Skeletal muscle satellite cell (primary cell): ENCODE data around the gene WDR5B.

Experiments
- H3K27me3 ChIP-seq: 2 replicates; pipeline ENCODE4 v1.7.0; 2013; ENCODE audit warnings: low read length; ENCODE audit not compliant: control insufficient read depth, insufficient read depth
- H3K36me3 ChIP-seq: 2 replicates; pipeline ENCODE4 v1.7.0; 2013; ENCODE audit warnings: mild to moderate bottlenecking, control low read depth, low read length; ENCODE audit not compliant: insufficient read depth
- H3K4me1 ChIP-seq: 2 replicates; pipeline ENCODE4 v1.7.0; 2013; ENCODE audit warnings: low read length; ENCODE audit not compliant: control insufficient read depth, insufficient read depth
- H3K4me2 ChIP-seq: 2 replicates; pipeline ENCODE4 v1.7.0; 2013; ENCODE audit warnings: mild to moderate bottlenecking, low read length
- H3K4me3 ChIP-seq: 2 replicates; pipeline ENCODE4 v1.7.0; 2013; ENCODE audit warnings: low read length
- H3K9ac ChIP-seq: 2 replicates; pipeline ENCODE4 v1.7.0; 2013; ENCODE audit warnings: mild to moderate bottlenecking, low read depth, low read length, moderate library complexity
- H3K9me3 ChIP-seq: replicated peaks from 2 replicates; pipeline ENCODE4 v1.7.0; 2013; ENCODE audit warnings: mild to moderate bottlenecking, control low read depth, low read length

The WDR5B gene

GRCh38 chr3:122407946-122408345 lies 7.9 kb downstream of the WDR5B start:
- peaks cover 15% of the 10 kb centered on the region for H3K36me3 ChIP-seq
- no peak overlapping the region for H3K9ac ChIP-seq
- H3K27me3 ChIP-seq: no peaks in the 10 kb centered on the region
- no peaks in the 10 kb centered on the region for H3K9me3 ChIP-seq
- no peak overlapping the region for H3K4me3 ChIP-seq
- H3K4me2 ChIP-seq: no peak overlapping the region
- H3K4me1 ChIP-seq: no peaks in the 10 kb centered on the region

GRCh38 chr3:122406198-122406597 lies 9.7 kb downstream of the WDR5B start:
- H3K36me3 ChIP-seq: peaks cover 15% of the 10 kb centered on the region
- no peak overlapping the region for H3K9ac ChIP-seq
- H3K4me3 ChIP-seq: no peak overlapping the region
- no peaks in the 10 kb centered on the region for H3K4me1 ChIP-seq
- no peak overlapping the region for H3K4me2 ChIP-seq
- no peaks in the 10 kb centered on the region for H3K27me3 ChIP-seq
- H3K9me3 ChIP-seq: no peaks in the 10 kb centered on the region

GRCh38 chr3:122405015-122405414 lies 10.8 kb downstream of the WDR5B start:
- Histone ChIP-seq H3K36me3 (peaks cover 15% of the 10 kb centered on the region), H3K4me1 (no peaks in the 10 kb centered on the region), H3K9me3 (no peaks in the 10 kb centered on the region), H3K27me3 (no peaks in the 10 kb centered on the region), H3K9ac (no peak overlapping the region), H3K4me3 (no peak overlapping the region), H3K4me2 (no peak overlapping the region)

GRCh38 chr3:122403489-122403888 lies 12.4 kb downstream of the WDR5B start:
- Histone ChIP-seq H3K36me3 (peaks cover 15% of the 10 kb centered on the region), H3K9me3 (no peaks in the 10 kb centered on the region), H3K4me2 (no peak overlapping the region), H3K4me1 (no peaks in the 10 kb centered on the region), H3K27me3 (no peaks in the 10 kb centered on the region), H3K9ac (no peak overlapping the region), H3K4me3 (no peak overlapping the region)

GRCh38 chr3:122398920-122399319 lies 16.9 kb downstream of the WDR5B start:
- H3K36me3 ChIP-seq: peaks cover 4% of the 10 kb centered on the region
- no peaks in the 10 kb centered on the region for H3K4me1 ChIP-seq

GRCh38 chr3:122397201-122397600 lies 18.7 kb downstream of the WDR5B start:
- Histone ChIP-seq H3K4me3 (no peak overlapping the region), H3K27me3 (no peaks in the 10 kb centered on the region), H3K9ac (no peak overlapping the region), H3K36me3 (no peaks in the 10 kb centered on the region), H3K4me2 (no peak overlapping the region), H3K9me3 (no peaks in the 10 kb centered on the region), H3K4me1 (no peaks in the 10 kb centered on the region)

More at GRCh38 chr3:122398920-122399319, 16.9 kb downstream of the WDR5B start:
- Histone ChIP-seq H3K4me2 (no peak overlapping the region), H3K9me3 (no peaks in the 10 kb centered on the region), H3K9ac (no peak overlapping the region), H3K27me3 (no peaks in the 10 kb centered on the region), H3K4me3 (no peak overlapping the region)

GRCh38 chr3:122396511-122396910 lies 19.4 kb downstream of the WDR5B start:
- no peaks in the 10 kb centered on the region for H3K36me3 ChIP-seq
- no peaks in the 10 kb centered on the region for H3K9me3 ChIP-seq
- no peak overlapping the region for H3K4me2 ChIP-seq
- no peak overlapping the region for H3K4me3 ChIP-seq
- H3K27me3 ChIP-seq: no peaks in the 10 kb centered on the region
- no peaks in the 10 kb centered on the region for H3K4me1 ChIP-seq
- no peak overlapping the region for H3K9ac ChIP-seq

GRCh38 chr3:122395582-122395981 lies 20.3 kb downstream of the WDR5B start:
- Histone ChIP-seq H3K9me3 (no peaks in the 10 kb centered on the region), H3K4me1 (no peaks in the 10 kb centered on the region), H3K9ac (no peak overlapping the region), H3K4me3 (no peak overlapping the region), H3K27me3 (no peaks in the 10 kb centered on the region), H3K4me2 (no peak overlapping the region), H3K36me3 (no peaks in the 10 kb centered on the region)

- Histone ChIP-seq H3K4me3 (no peak overlapping the region), H3K27me3 (no peaks in the 10 kb centered on the region), H3K9me3 (no peaks in the 10 kb centered on the region), H3K4me2 (no peak overlapping the region), H3K36me3 (no peaks in the 10 kb centered on the region), H3K9ac (no peak overlapping the region), H3K4me1 (no peaks in the 10 kb centered on the region)
Measured at GRCh38 chr3:122394173-122394572, 21.7 kb downstream of the WDR5B start.

GRCh38 chr3:122392868-122393844 lies 22.7 kb downstream of the WDR5B start:
- Histone ChIP-seq H3K4me1 (no peaks in the 10 kb centered on the region), H3K9ac (no peak overlapping the region), H3K27me3 (no peaks in the 10 kb centered on the region), H3K4me2 (no peak overlapping the region), H3K36me3 (no peaks in the 10 kb centered on the region), H3K4me3 (no peak overlapping the region), H3K9me3 (no peaks in the 10 kb centered on the region)

GRCh38 chr3:122391681-122392446 lies 24.0 kb downstream of the WDR5B start:
- H3K27me3 ChIP-seq: no peaks in the 10 kb centered on the region
- no peaks in the 10 kb centered on the region for H3K4me1 ChIP-seq
- H3K4me2 ChIP-seq: no peak overlapping the region
- H3K9ac ChIP-seq: no peak overlapping the region
- no peaks in the 10 kb centered on the region for H3K36me3 ChIP-seq
- no peaks in the 10 kb centered on the region for H3K9me3 ChIP-seq
- no peak overlapping the region for H3K4me3 ChIP-seq
